CD4-positive, alpha-beta T cell treated with Interleukin-2 at 100 ng/mL for 4 hours (primary cell): ENCODE data around the gene PRCD.

Experiments
- DNase-seq: peaks from one replicate; pipeline ENCODE4 v3.0.0-alpha.2; 2020; ENCODE audit warnings: low spot score

PRCD gene

GRCh38 chr17:76570877-76571471 lies 31.1 kb downstream of the PRCD start:
- DNase-seq = no peak

- no peak for DNase-seq
Measured at GRCh38 chr17:76572201-76572910, 32.5 kb downstream of the PRCD start.

- DNase-seq = no peak
Measured at GRCh38 chr17:76573096-76573495, 33.3 kb downstream of the PRCD start.

GRCh38 chr17:76574166-76574565 lies 34.3 kb downstream of the PRCD start:
- no peak for DNase-seq

- no peak for DNase-seq
Measured at GRCh38 chr17:76575570-76575969, 35.7 kb downstream of the PRCD start.

- DNase-seq = no peak
Measured at GRCh38 chr17:76576189-76576588, 36.3 kb downstream of the PRCD start.

DNA sequence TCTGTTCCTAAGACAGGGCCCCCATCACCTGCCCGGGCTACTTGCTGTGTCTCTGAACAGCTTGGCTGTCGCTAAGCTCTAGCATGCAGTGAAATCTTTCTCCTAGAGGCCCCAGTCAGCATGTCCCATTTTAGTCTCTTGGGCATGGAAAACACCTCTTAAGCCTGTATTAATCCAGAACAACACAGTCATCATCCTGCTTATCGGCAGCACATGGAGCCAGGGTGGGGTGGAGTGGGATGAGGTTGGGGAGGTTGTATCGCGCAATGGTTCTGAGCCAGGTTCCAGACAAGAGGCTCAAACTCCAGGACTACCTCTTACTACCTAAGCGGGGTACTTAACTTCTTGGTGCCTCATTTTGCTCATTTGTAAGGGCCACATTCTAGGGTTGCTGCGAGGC lies 38.0 kb downstream of the PRCD start:
- DNase-seq = no peak

- no peak for DNase-seq
Measured at GRCh38 chr17:76578376-76578775, 38.5 kb downstream of the PRCD start.

DNA sequence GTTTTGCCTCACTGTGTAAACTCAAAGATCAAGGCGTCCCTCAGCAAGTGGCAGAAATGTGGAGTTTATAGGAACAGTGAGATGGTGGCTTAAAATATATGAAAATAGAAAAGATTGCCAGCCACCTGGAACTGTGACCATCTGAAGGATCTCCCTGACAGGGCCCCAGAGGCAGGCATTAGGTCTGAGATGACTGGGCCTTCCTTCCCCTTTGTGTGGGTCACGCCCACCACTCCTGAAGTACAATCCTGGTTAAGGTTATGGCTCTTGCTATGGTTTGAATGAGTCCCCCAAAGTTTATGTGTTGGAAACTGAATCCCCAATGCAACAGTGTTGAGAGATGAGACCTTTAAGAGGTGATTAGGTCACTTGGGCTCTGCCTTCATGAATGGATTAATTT lies 39.4 kb downstream of the PRCD start:
- DNase-seq = no peak

DNA sequence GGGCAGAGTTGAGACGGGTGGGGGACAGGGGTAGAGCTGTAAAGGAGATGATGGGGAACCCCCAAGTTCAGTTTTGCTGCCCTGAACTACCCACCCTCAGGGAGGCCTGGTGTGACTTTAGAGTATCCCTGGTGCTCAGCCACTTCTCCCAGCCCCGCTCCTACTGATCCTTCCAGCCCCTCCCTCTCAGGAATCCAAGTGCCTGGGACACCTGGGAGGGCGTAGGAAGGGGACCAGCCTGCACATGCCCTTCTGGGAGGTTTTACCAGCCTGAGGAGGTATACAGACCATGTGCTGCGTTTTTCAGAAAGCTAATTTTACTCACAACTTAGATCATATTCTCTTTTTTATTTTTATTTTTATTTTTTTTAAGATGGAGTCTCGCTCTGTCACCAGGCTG lies 41.7 kb downstream of the PRCD start:
- DNase-seq = no peak

DNA sequence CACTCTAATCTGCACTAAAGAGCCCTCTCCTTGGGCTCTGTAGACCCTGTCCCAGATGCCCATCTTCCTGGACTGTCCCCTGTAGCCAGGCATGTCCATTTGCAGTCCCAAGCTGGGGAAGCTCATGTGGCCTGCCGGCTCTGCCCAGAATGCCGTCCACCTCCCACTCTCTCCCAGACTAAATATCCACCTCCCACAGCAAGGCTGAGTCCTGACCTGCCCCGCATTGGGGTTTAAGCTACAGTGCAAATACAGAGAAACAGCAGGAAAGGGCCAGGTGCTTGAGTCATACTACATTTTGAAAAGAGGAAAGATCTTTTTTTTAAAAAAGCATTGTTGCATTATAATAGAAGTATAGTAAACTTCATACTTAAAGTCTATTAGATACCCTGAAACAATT lies 42.8 kb downstream of the PRCD start:
- no peak for DNase-seq

DNA sequence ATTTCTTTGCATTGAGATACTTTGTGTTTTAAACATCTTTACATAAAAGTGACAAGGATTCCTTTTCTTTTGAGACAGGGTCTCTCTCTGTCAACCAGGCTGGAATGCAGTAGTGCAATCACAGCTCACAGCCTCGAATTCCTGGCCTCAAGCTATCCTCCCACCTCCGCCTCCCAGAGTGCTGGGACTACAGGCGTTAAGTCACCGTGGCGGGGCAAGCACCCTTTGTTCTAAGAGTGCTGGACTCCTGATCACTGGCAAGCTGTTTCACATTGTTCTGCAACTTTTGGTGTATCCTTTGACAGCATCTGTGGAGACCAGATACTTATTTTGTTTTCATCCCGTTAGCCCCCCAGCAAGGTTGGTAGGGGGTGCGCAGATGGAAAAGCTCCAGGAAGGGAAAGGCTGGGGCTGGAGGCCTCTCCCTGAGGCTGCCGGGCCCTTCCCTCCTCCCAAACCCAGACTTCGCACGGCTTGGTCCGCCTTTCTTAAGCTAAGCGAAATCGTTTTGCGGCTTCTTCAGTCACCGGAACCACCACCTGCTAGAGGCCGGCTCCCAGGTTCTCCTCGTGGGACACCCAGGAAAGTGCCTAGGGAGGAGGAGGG lies 44.7 kb downstream of the PRCD start:
- DNase-seq = no peak

DNA sequence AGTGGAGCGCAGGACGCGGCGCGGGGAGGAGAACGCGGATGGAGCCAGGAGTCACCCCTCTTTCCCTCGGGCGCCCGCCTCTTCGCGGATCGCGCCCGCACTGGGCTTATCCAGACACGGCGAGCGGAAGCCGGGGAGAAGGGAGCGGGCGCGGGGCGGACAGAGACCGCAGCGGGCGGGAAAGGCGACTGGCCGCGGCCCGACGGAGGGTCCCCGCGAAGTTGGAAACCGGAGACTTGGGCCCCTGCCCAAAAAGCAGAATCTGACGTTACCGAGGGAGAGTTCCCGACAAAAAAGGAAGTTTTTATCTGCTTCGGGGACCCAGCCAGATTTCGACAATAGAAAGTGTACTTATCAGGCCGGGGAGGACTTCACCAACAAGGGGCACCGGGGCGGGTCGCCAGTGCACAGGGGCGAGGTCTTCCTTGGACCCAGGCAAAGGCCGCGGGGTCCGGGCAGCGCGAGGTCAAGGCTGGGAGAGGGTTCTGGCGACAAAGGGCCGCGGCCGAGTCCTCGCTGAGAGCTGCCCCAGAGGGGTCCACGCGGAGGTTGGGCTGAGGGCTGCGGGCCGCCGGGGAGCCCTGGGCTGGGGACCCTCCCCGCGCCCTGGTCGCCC lies 45.3 kb downstream of the PRCD start:
- DNase-seq = no peak

DNA sequence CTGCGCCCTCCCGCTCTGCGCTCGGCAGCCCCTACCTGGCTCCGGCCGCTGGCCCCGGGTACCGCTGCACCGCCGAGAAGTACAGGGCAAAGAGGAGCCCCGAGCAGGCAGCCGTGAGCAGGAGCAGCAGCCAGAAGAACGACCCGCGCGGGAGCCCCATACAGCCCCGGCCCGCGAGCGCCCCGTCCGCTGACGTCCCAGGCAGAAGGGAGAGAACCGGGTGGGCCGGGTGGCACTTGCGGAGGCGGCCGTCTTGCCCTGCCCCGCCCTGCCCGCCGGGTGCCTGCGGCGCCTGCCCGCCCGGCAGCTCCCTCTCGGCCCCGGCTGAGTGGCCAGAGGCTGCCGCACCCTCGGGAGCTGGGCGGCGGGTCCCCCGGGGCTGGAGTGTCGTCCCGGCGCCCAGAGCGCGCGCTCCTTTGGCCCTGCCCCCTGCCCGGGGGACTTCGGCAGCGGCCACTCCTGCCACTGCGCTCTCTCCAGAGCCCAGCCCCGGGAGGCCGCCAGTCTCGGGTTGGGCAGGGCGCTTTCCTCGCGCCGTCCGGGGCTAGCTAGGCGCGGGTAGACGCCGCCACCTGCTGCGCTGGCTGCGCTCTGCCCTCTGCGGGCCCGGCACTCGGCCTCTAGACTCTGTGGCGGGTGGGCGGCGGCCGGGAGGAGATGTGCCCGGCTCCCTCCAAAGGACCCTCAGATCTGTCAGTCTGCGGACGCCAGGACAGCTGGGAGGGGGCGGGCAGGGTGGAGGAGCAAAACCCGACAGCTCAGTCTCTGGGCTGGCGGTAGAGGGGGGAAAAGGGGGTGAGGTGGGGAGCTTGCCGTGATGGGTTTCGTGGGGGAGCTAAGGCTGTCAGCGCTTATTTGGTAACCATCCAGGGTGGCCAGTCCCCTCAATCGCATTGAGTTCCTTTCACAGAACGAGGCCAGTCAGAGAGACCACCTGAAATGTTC lies 46.1 kb downstream of the PRCD start, which contains the start of gene ST6GALNAC2:
Gene ST6GALNAC2 (minus strand): TSS at position 212 of the 945 bp plus-strand sequence. CDS start 52 bp downstream, at position 160.
- peak; percentile 41 for DNase-seq

- no peak for DNase-seq
Measured at GRCh38 chr17:76586741-76587487, 47.1 kb downstream of the PRCD start.

GRCh38 chr17:76588182-76588581 lies 48.3 kb downstream of the PRCD start:
- no peak for DNase-seq

GRCh38 chr17:76593384-76593826 lies 53.6 kb downstream of the PRCD start:
- no peak for DNase-seq

- DNase-seq = no peak
Measured at GRCh38 chr17:76593959-76594358, 54.1 kb downstream of the PRCD start.

- DNase-seq = no peak
Measured at GRCh38 chr17:76594690-76595089, 54.8 kb downstream of the PRCD start.
